Measurements from ENCODE around the gene RAD21L1. TPM values are rescaled to one million over a fixed set of nuclear protein-coding genes. Genes with fewer than 3 reads are reported as not detected.

Gene RAD21L1
- total RNA-seq, 4 donors from 2014 or later: not detected

GRCh38 chr20:1265226-1265915, 39.5 kb downstream of the RAD21L1 start:
- Histone ChIP-seq H3K36me3 (no peaks in the 10 kb centered on the region), H3K4me3 (peak overlapping the region; percentile 65 to 92 (median 72)), H3K27ac (peak overlapping the region in 3 of 4 donors; percentile 60 to 78 (median 76)), H3K27me3 (peaks cover 0 to 10% (median 0%) of the 10 kb centered on the region in 4 donors), H3K4me1 (peaks cover 0 to 22% (median 5%) of the 10 kb centered on the region in 3 donors), H3K9me3 (no peaks in the 10 kb centered on the region)
- intact Hi-C loops (cut with DNase I): no loop called here
- no peak for DNase-seq
- TF ChIP-seq CTCF (IDR thresholded peaks at IDR 0.05) (no peak), POLR2A (IDR thresholded peaks at IDR 0.05) (no peak)
- WGBS, 2 donors: 85 to 88% methylated on average over 4 of the region's 4 CpGs

GRCh38 chr20:1265916-1266166, 40.0 kb downstream of the RAD21L1 start:
- 2 to 11% methylated on average over 9 of the region's 10 CpGs for WGBS, 2 donors
- H3K27me3 ChIP-seq: peaks cover 0 to 5% (median 0%) of the 10 kb centered on the region in 4 donors
- no peak for TF ChIP-seq CTCF (IDR thresholded peaks at IDR 0.05)
- no peak for TF ChIP-seq POLR2A (IDR thresholded peaks at IDR 0.05)
- no peak for DNase-seq
- H3K4me1 ChIP-seq: peaks cover 0 to 22% (median 5%) of the 10 kb centered on the region in 3 donors
- intact Hi-C loops (cut with DNase I): no loop called here
- peak overlapping the region; percentile 65 to 92 (median 72) for H3K4me3 ChIP-seq
- no peaks in the 10 kb centered on the region for H3K36me3 ChIP-seq
- H3K27ac ChIP-seq: peak overlapping the region; percentile 48 to 78 (median 68)
- no peaks in the 10 kb centered on the region for H3K9me3 ChIP-seq

- peaks cover 0 to 22% (median 5%) of the 10 kb centered on the region in 3 donors for H3K4me1 ChIP-seq
- no peak for DNase-seq
- TF ChIP-seq POLR2A (IDR thresholded peaks at IDR 0.05) (no peak), CTCF (IDR thresholded peaks at IDR 0.05) (no peak)
- WGBS, 2 donors: 0% methylated on average over 2 to 21 of the region's 61 CpGs
- H3K4me3 ChIP-seq: peak within 1 kb of the TSS; percentile 65 to 92 (median 72)
- H3K36me3 ChIP-seq: no peaks in the 10 kb centered on the region
- H3K27ac ChIP-seq: peak within 1 kb of the TSS; percentile 48 to 78 (median 68)
- peaks cover 0 to 3% (median 0%) of the 10 kb centered on the region in 4 donors for H3K27me3 ChIP-seq
- intact Hi-C loops (cut with DNase I): no loop called here
- H3K9me3 ChIP-seq: no peaks in the 10 kb centered on the region
Measured at GRCh38 chr20:1266167-1266973, 40.5 kb downstream of the RAD21L1 start, which contains the start of gene SNPH. Gene SNPH, plus strand, starts transcription at chr20:1266294. Its CDS starts 29,946 bp downstream, at chr20:1296240.

GRCh38 chr20:1267161-1267560, 41.3 kb downstream of the RAD21L1 start:
- Histone ChIP-seq H3K27ac (peak overlapping the region in 2 of 4 donors; percentile 60 to 76), H3K27me3 (no peaks in the 10 kb centered on the region), H3K4me1 (peaks cover 0 to 22% (median 5%) of the 10 kb centered on the region in 3 donors), H3K4me3 (peak overlapping the region in 3 of 4 donors; percentile 65 to 92 (median 78)), H3K9me3 (no peaks in the 10 kb centered on the region), H3K36me3 (no peaks in the 10 kb centered on the region)
- WGBS, 2 donors: 57 to 72% methylated on average over 2 to 6 of the region's 8 CpGs
- intact Hi-C loops (cut with DNase I): no loop called here
- no peak for DNase-seq
- no peak for TF ChIP-seq POLR2A (IDR thresholded peaks at IDR 0.05)
- TF ChIP-seq CTCF (IDR thresholded peaks at IDR 0.05): no peak

GRCh38 chr20:1267809-1268374, 42.0 kb downstream of the RAD21L1 start:
- H3K27me3 ChIP-seq: no peaks in the 10 kb centered on the region
- H3K4me1 ChIP-seq: peaks cover 0 to 22% (median 5%) of the 10 kb centered on the region in 3 donors
- intact Hi-C loops (cut with DNase I): no loop called here
- TF ChIP-seq POLR2A (IDR thresholded peaks at IDR 0.05) (no peak), CTCF (IDR thresholded peaks at IDR 0.05) (no peak)
- H3K9me3 ChIP-seq: no peaks in the 10 kb centered on the region
- H3K27ac ChIP-seq: no peak overlapping the region
- H3K4me3 ChIP-seq: no peak overlapping the region
- no peak for DNase-seq
- 88 to 90% methylated on average over 3 of the region's 3 CpGs for WGBS, 2 donors
- no peaks in the 10 kb centered on the region for H3K36me3 ChIP-seq
